GM21526 (cell line): ENCODE data around the gene TRIM24.

Source experiments
- ATAC-seq: cut with Tn5 transposase; IDR thresholded peaks from one replicate; pipeline ENCODE4 v1.9.1; 2021; ENCODE audit warnings: moderate library complexity; ENCODE audit not compliant: unreplicated experiment, low FRiP score

Gene TRIM24

GRCh38 chr7:138608275-138608674 is 148.2 kb downstream of the TRIM24 start:
- ATAC-seq, result no peak

- no peak for ATAC-seq
Observed at GRCh38 chr7:138610671-138611170, 150.7 kb downstream of the TRIM24 start.

GRCh38 chr7:138613630-138614029 is 153.6 kb downstream of the TRIM24 start:
- ATAC-seq, result no peak

- no peak for ATAC-seq
Observed at GRCh38 chr7:138616085-138616484, 156.0 kb downstream of the TRIM24 start.

GRCh38 chr7:138618506-138618905 is 158.4 kb downstream of the TRIM24 start:
- ATAC-seq, result no peak

- ATAC-seq, result no peak
Observed at GRCh38 chr7:138618933-138619332, 158.9 kb downstream of the TRIM24 start.

- no peak for ATAC-seq
Observed at GRCh38 chr7:138622841-138623240, 162.8 kb downstream of the TRIM24 start.

- ATAC-seq, result no peak
Observed at GRCh38 chr7:138625084-138625848, 165.2 kb downstream of the TRIM24 start.

GRCh38 chr7:138625849-138626230 is 165.8 kb downstream of the TRIM24 start:
- peak; percentile 56 for ATAC-seq

- ATAC-seq, result no peak
Observed at GRCh38 chr7:138626846-138627245, 166.8 kb downstream of the TRIM24 start.

- ATAC-seq, result no peak
Observed at GRCh38 chr7:138627361-138627760, 167.3 kb downstream of the TRIM24 start.

- ATAC-seq, result no peak
Observed at GRCh38 chr7:138630059-138630610, 170.1 kb downstream of the TRIM24 start.

GRCh38 chr7:138632384-138632783 is 172.3 kb downstream of the TRIM24 start:
- ATAC-seq, result no peak

- ATAC-seq, result no peak
Observed at GRCh38 chr7:138632826-138633602, 173.0 kb downstream of the TRIM24 start.
